Endothelial cell of umbilical vein (primary cell): Measurements from ENCODE around the gene HNRNPDL. TPM values are rescaled to one million over a fixed set of nuclear protein-coding genes. Genes with fewer than 3 reads are reported as not detected.

Experiments used
- Bru-seq: library from RNA; stranded (reverse); fragments of 400-500 nt; gene quantifications from one replicate; lab custom pipeline; 2021; lab: Mats Ljungman, UMichigan
- BruChase-seq, 2 experiments: library from RNA; stranded (reverse); fragments of 400-500 nt; gene quantifications; one replicate each; lab custom pipeline; 2021; lab: Mats Ljungman, UMichigan
- BruUV-seq: library from RNA; stranded (reverse); fragments of 400-500 nt; replicated peaks from 2 replicates; lab custom pipeline; 2021; lab: Mats Ljungman, UMichigan
- CTCF ChIA-PET: fragments of 300-600, 350-600 bp; sonication (Branson Sonifier 250); formaldehyde crosslinking; loops from one replicate; lab custom pipeline; 2021; ENCODE audit warnings: antibody characterized with exemption, inconsistent platforms; lab: Charles Lee
- POLR2A ChIA-PET: fragments of 300-600, 350-600 bp; sonication (Branson Sonifier 250); formaldehyde crosslinking; loops from one replicate; lab custom pipeline; 2021; ENCODE audit warnings: antibody characterized with exemption, inconsistent platforms; lab: Charles Lee
- DNase-seq: peaks from one replicate; pipeline ENCODE4 v3.0.0-alpha.2; 2011; ENCODE audit warnings: low read depth, low spot score
- FAIRE-seq: peaks from 2 replicates; lab custom pipeline; 2011; peaks lifted over from hg19 to GRCh38; lab: Jason Lieb, UNC
- H2AFZ ChIP-seq: 2 replicates; pipeline ENCODE4 v1.6.0; 2012; ENCODE audit warnings: low read depth, low read length, control low read depth, inconsistent platforms
- H3K27ac ChIP-seq: 2 replicates; pipeline ENCODE4 v1.5.1; 2011; ENCODE audit warnings: low read depth, mild to moderate bottlenecking, control low read depth, low read length, moderate library complexity; ENCODE audit not compliant: insufficient read depth
- H3K27me3 ChIP-seq, 2 experiments: 2 replicates each; pipeline versions ENCODE4 v1.6.0 to v1.6.1; 2011; ENCODE audit warnings: low read length in 2 of 2, mixed read lengths in 1 of 2; ENCODE audit not compliant: control insufficient read depth in 2 of 2, insufficient read depth in 2 of 2
- H3K36me3 ChIP-seq, 2 experiments: 2 replicates in 1 of 2; 3 replicates in 1 of 2; pipeline ENCODE4 v1.5.1; 2011; ENCODE audit warnings: low read length in 2 of 2, mild to moderate bottlenecking in 1 of 2, moderate library complexity in 1 of 2; ENCODE audit not compliant: control insufficient read depth in 2 of 2, insufficient read depth in 2 of 2; ENCODE audit errors: extremely low read depth in 1 of 2
- H3K4me1 ChIP-seq: 3 replicates; pipeline ENCODE4 v1.5.1; 2011; ENCODE audit warnings: mild to moderate bottlenecking, low read length; ENCODE audit not compliant: control insufficient read depth, insufficient read depth; ENCODE audit errors: extremely low read depth
- H3K4me2 ChIP-seq: 2 replicates; pipeline ENCODE4 v1.6.1; 2011; ENCODE audit warnings: low read length, control low read depth, mixed read lengths; ENCODE audit not compliant: insufficient read depth
- H3K4me3 ChIP-seq, 3 experiments: fragments of 200-600 bp in 1 of 3; sonication (generic), shearing (Covaris generic) in 1 of 3; replicated peaks in 1 of 3; 2 replicates each; pipeline ENCODE4 v1.5.1; 2011 to 2016; ENCODE audit warnings: control low read depth in 3 of 3, low read length in 3 of 3, mild to moderate bottlenecking in 2 of 3, inconsistent platforms in 1 of 3, low read depth in 1 of 3, moderate library complexity in 1 of 3; ENCODE audit not compliant: insufficient read depth in 1 of 3
- H3K79me2 ChIP-seq: 2 replicates; pipeline ENCODE4 v1.6.0; 2012; ENCODE audit warnings: low read length, inconsistent platforms; ENCODE audit not compliant: control insufficient read depth, insufficient read depth
- H3K9ac ChIP-seq: replicated peaks from 2 replicates; pipeline ENCODE3; 2011; ENCODE audit warnings: low read length, control low read depth; ENCODE audit not compliant: insufficient read depth; ENCODE audit errors: extremely low read depth
- H3K9me1 ChIP-seq: replicated peaks from 3 replicates; pipeline ENCODE4 v1.6.0; 2011; ENCODE audit warnings: mild to moderate bottlenecking, low read length; ENCODE audit not compliant: control insufficient read depth, insufficient read depth; ENCODE audit errors: extremely low read depth
- H3K9me3 ChIP-seq: replicated peaks from 2 replicates; pipeline ENCODE4 v1.5.1; 2012; ENCODE audit warnings: low read length, inconsistent platforms; ENCODE audit not compliant: control insufficient read depth, insufficient read depth
- H4K20me1 ChIP-seq: replicated peaks from 2 replicates; pipeline ENCODE3; 2011; ENCODE audit warnings: mild to moderate bottlenecking, low read length; ENCODE audit not compliant: control insufficient read depth, insufficient read depth; ENCODE audit errors: extremely low read depth
- EZH2 ChIP-seq: IDR thresholded peaks from 2 replicates; pipeline ENCODE4 v1.6.1; 2012; ENCODE audit warnings: borderline replicate concordance, low read depth, mild to moderate bottlenecking, moderate library complexity, low read length, inconsistent platforms; ENCODE audit not compliant: severe bottlenecking
- MAX ChIP-seq: IDR thresholded peaks from 2 replicates; pipeline ENCODE4 v1.6.1; 2011; ENCODE audit not compliant: insufficient read depth, insufficient read length
- POLR2A ChIP-seq: IDR thresholded peaks from 2 replicates; pipeline ENCODE4 v1.6.1; 2012; ENCODE audit warnings: low read depth, mild to moderate bottlenecking, control low read depth, low read length
- POLR2AphosphoS5 ChIP-seq: IDR thresholded peaks from 2 replicates; pipeline ENCODE4 v1.6.1; 2012; ENCODE audit warnings: low read depth, mild to moderate bottlenecking, control low read depth, low read length, moderate library complexity; ENCODE audit not compliant: insufficient read depth
- dilution Hi-C: fragments of 300-500 bp; cut with MboI; formaldehyde crosslinking; loops from one replicate; pipeline ENCODE4 v1.15.0; 2019; ENCODE audit warnings: low sequenced_read_pairs; ENCODE audit not compliant: extremely low pct_ligation_motif_present
- intact Hi-C: fragments of 100-400 bp; cut with micrococcal nuclease; formaldehyde crosslinking; loops from one replicate; pipeline ENCODE4 v1.10.0; 2022
- long read RNA-seq: library from polyadenylated mRNA; stranded (forward); transcript quantifications from one replicate; pipeline ENCODE4 v2.0.0, GENCODE V29; 2021
- polyA minus RNA-seq, 3 experiments: library from RNA; depleted of rRNA, polyadenylated mRNA; stranded (reverse); fragments of >200 nt; gene quantifications; 1 replicate in 1 of 3; 2 replicates in 2 of 3; pipeline ENCODE4 v1.2.3, GENCODE V29; 2011
- polyA plus RNA-seq, 4 experiments: library from polyadenylated mRNA; depleted of rRNA in 3 of 4; stranded (reverse) in 3 of 4; unstranded in 1 of 4; fragments of >200 nt; gene quantifications; 2 replicates each; pipeline versions ENCODE4 v1.2.1 to v1.2.3, GENCODE V29; 2011 to 2012; ENCODE audit warnings: missing spikeins in 1 of 4
- total RNA-seq: library from RNA; stranded (reverse); gene quantifications from 2 replicates; pipeline ENCODE4 v1.2.3, GENCODE V29; 2021

Gene HNRNPDL
- total RNA-seq (292 and 293 TPM in 2 replicates), polyA plus RNA-seq (97.1 and 160 TPM in 2 replicates), polyA minus RNA-seq (37.0 and 46.5 TPM in 2 replicates), Bru-seq, nascent RNA (percentile 100 among the genes with signal in this experiment), BruChase-seq, experiment 1, labeled RNA remaining after a 6-hour chase (percentile 100 among the genes with signal in this experiment), BruChase-seq, experiment 2, labeled RNA remaining after a 2-hour chase (percentile 100 among the genes with signal in this experiment)
- 171 and 225 TPM in 2 replicates for polyA plus RNA-seq (2011; cell fraction: cytosol; rRNA removed)
- polyA plus RNA-seq (2011; cell fraction: nucleus; rRNA removed), result 446 and 780 TPM in 2 replicates
- 222 and 296 TPM in 2 replicates for polyA plus RNA-seq (2012)
- 51.2 TPM for polyA minus RNA-seq (2011; cell fraction: cytosol; rRNA and poly(A)+ RNA removed)
- polyA minus RNA-seq (2011; cell fraction: nucleus; rRNA and poly(A)+ RNA removed), result 86.1 and 104 TPM in 2 replicates
- long read RNA-seq, transcript HNRNPDL-202 (9 exons, 1,402 nt), result minor isoform, 37 of 584 reads
- long read RNA-seq, transcript HNRNPDL-204 (7 exons, 2,404 nt), result minor isoform, 56 of 584 reads
- long read RNA-seq, transcript HNRNPDL-201 (8 exons, 3,781 nt), result major isoform, 293 of 584 reads
- long read RNA-seq, partial matches to known transcripts, result 174 of 584 reads
- long read RNA-seq, other reads (novel, unspliced or antisense), result 17 of 584 reads

GRCh38 chr4:82430193-82430963 lies at the start of gene HNRNPDL, which contains the start of gene ENOPH1:
Gene HNRNPDL, minus strand, starts transcription at chr4:82430462. Its CDS starts 772 bp downstream, at chr4:82429690.
Gene ENOPH1, plus strand, starts transcription at chr4:82430590. Its CDS starts 240 bp downstream, at chr4:82430830.
- POLR2A ChIA-PET, result interaction anchor here (1.1 to 2.2 kb wide), 3 partner anchors 11 to 56 kb away, joined by 4 to 16 read pairs (median 5); partner anchors contain the start of gene HNRNPD
- Histone ChIP-seq H3K27ac (peak within 1 kb of the TSS; percentile 99), H3K79me2 (peaks cover 87% of the 10 kb centered on the region), H3K4me3 (peak within 1 kb of the TSS; percentile 88 to 100 (median 98)), H3K9me1 (no peaks in the 10 kb centered on the region), H4K20me1 (peaks cover 29% of the 10 kb centered on the region), H2AFZ (peak within 1 kb of the TSS; percentile 77), H3K9ac (peak within 1 kb of the TSS; percentile 100), H3K36me3 (peaks cover 6 to 24% of the 10 kb centered on the region in 2 experiments), H3K27me3 (no peaks in the 10 kb centered on the region), H3K9me3 (no peaks in the 10 kb centered on the region), H3K4me1 (peaks cover 28% of the 10 kb centered on the region), H3K4me2 (peak within 1 kb of the TSS; percentile 85)
- CTCF ChIA-PET, result interaction anchor here (1.2 to 2.6 kb wide), 3 partner anchors 32 to 309 kb away, joined by 3 to 12 read pairs (median 10); no protein-coding TSS in a partner anchor
- TF ChIP-seq POLR2AphosphoS5 (peak; percentile 80), MAX (peak; percentile 93), EZH2 (no peak), POLR2A (peak; percentile 60)
- FAIRE-seq (peak; percentile 85), DNase-seq (peak; percentile 95)
- dilution Hi-C loops (no loop called here), intact Hi-C loops (loop anchor here (1.0 to 5.0 kb wide), 2 partner anchors 582 to 854 kb away; partner anchors contain the start of genes COQ2 and LIN54)
- no TSS peak for BruUV-seq
